NCI-H187 treated with DMSO at 0.1 percent for 48 hours (cell line): ENCODE results near the gene LIME1.
"Not testable (repeated sequence)": the region's sequence is repeated elsewhere in the genome, so short reads cannot be mapped to it uniquely, and the experiment has no call there.

Experiments used
- DNase-seq: peaks from one replicate; lab custom pipeline; 2025; lab: John Stamatoyannopoulos, UW

LIME1 gene

DNA sequence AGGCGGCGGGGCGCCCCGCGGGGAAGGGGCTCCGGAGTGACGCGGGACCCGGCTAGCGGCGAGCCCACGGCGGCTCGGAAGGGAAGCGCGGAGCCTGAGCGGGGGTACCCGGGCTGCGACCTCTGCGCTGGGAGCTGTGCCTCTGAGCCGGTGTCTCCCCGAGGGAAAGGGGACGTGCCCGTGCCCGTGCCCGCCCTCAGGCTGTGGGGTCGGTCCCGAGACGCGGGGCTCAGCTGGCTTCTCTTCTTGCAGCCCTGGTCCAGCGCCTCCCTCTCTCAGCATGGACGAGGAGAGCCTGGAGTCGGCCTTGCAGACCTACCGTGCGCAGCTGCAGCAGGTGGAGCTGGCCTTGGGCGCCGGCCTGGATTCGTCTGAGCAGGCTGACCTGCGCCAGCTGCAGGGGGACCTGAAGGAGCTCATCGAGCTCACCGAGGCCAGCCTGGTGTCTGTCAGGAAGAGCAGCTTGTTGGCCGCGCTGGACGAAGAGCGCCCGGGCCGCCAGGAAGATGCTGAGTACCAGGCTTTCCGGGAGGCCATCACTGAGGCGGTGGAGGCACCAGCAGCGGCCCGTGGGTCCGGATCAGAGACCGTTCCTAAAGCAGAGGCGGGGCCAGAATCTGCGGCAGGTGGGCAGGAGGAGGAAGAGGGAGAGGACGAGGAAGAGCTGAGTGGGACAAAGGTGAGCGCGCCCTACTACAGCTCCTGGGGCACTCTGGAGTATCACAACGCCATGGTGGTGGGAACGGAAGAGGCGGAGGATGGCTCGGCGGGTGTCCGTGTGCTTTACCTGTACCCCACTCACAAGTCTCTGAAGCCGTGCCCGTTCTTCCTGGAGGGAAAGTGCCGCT lies 27.9 kb upstream of the LIME1 start:
- DNase-seq = no peak

DNA sequence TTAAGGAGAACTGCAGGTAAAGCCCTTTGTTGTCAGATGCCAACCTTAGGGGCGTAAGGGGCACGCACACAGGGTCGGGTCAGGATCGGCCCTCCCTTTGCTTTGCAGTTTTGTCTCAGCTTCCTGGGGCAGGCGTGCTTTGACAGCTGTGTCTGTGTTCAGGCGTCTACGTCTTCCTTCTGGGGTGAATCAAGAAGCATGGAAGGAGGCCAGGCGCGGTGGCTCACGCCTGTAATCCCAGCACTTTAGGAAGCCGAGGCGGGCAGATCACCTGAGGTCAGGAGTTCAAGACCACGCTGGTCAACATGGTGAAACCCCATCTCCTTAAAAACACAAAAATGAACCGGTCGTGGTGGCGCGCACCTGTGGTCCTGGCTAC lies 27.3 kb upstream of the LIME1 start:
- no peak for DNase-seq

DNA sequence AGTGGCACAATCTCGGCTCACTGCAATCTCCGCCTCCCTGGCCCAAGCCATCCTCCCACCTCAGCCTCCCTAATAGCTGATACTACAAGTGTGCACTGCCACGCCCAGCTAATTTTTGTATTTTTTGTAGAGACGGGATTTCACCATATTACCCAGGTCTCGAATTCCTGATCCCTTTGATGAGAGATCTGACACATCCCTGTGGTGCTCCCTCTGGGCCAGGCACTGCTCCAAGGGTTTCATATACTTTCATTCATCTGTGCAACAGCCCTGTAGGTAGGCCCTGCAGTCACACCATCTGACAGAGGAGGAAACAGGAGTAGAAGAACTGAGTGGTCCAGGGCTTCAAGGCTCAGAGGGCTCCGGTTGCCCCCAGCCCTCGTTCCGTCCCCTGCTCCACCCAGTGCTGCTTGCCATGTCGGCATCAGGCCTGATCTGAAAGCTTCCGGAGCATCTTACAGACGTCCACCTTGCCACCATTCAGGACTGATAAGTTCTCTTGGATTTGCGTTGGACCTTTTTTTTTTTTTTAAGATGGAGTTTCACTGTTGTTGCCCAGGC lies 25.3 kb upstream of the LIME1 start:
- no peak for DNase-seq

DNA sequence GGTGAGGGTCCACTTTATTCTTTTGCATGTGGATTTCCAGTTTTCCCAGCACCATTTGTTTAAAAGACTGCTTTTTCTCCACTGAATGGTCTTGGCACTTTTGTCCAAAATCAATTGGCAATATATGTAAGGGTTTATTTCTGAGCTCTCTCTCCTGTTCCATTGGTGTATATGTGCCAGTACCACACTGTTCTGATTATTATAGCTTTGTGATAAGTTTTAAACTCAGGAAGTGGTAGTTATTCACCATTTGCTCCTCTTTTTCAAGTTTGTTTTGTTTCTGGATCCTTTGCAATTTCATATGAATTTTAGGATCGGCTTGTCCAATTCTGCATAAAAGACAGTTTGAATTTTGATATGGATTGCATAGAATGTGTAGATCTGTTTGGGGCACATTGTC lies 24.3 kb upstream of the LIME1 start:
- no peak for DNase-seq

DNA sequence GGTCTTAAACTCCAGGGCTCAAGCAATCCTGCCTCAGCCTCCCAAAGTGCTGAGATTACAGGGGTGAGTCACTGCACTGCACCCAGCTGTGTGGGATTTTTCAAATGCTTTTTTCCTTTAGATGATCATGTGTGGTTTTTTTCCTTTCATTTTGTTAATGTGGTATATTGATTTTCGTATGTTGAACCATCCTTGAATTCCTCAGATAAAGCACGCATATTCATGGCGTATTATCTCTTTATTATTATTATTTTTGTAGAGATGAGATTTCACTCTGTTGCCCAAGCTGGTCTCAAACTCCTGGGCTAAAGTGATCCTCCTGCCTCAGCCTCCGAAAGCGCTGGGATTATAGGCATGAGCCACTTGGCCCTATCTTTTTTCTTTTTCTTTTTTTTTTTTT lies 21.6 kb upstream of the LIME1 start:
- no peak for DNase-seq

DNA sequence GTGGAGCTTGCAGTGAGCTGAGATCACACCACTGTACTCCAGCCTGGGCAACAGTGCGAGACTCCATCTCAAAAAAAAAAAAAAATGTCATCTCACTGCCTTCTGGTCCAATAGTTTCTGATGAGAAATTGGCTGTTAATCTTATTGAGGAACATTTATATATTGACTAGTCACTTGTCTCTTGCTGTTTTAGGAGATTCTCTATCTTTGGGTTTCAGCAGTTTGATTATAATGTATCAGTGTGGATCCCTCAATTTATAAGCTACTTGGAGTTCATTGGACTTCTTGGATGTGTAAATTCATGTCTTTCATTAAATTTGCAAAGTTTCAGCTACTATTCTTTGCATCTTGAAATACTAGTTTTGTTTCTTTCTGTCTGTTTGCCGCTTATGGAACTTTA lies 17.5 kb upstream of the LIME1 start:
- DNase-seq = no peak

DNA sequence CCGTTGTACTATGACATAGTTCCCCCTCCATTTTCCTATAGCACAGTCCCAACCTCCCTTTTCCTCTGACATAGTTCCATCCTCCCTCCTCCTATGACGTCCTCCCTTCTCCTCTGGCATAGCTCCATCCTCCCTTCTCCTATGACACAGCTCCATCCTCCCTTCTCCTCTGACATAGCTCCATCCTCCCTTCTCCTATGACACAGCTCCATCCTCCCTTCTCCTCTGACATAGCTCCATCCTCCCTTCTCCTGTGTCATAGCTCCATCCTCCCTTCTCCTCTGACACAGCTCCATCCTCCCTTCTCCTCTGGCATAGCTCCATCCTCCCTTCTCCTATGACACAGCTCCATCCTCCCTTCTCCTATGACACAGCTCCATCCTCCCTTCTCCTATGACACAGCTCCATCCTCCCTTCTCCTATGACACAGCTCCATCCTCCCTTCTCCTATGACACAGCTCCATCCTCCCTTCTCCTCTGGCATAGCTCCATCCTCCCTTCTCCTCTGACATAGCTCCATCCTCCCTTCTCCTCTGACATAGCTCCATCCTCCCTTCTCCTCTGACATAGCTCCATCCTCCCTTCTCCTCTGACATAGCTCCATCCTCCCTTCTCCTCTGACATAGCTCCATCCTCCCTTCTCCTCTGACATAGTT lies 13.4 kb upstream of the LIME1 start:
- not testable (repeated sequence) for DNase-seq

DNA sequence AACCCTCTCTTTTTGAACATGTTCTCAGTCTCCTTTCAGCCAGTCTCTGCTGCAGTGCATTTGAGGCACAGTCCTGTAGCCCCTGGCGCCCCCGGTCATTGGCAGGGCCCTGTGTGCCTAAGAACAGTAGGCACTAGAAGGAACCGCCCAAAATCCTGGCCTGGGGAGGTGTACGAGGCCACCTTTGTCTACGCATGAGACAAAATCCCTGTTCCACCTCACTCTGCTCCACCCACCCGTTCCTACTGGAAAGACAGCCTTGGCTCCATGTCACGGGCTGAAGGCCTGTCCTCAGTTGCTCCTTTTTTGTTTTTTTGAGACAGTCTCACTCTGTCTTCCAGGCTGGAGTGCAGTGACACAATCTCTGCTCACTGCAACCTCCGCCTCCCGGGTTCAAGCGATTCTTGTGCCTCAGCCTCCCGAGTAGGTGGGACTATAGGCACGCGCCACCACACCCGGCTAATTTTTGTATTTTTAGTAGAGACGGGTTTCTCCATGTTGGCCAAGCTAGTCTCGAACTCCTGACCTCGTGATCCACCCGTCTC lies 6.2 kb upstream of the LIME1 start:
- not testable (repeated sequence) for DNase-seq

DNA sequence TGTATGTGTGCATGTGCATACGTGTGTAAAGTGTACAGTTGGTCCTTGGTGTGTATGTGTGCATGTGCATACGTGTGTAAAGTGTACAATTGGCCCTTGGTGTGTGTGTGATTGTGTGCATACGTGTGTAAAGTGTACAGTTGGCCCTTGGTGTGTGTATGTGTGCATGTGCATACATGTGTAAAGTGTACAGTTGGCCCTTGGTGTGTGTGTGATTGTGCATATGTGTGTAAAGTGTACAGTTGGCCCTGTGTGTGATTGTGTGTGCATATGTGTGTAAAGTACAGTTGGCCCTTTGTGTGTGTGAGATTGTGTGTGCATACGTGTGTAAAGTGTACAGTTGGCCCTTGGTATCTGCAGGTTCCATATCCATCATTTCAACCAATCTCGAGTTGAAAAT lies 5.1 kb upstream of the LIME1 start:
- no peak for DNase-seq

DNA sequence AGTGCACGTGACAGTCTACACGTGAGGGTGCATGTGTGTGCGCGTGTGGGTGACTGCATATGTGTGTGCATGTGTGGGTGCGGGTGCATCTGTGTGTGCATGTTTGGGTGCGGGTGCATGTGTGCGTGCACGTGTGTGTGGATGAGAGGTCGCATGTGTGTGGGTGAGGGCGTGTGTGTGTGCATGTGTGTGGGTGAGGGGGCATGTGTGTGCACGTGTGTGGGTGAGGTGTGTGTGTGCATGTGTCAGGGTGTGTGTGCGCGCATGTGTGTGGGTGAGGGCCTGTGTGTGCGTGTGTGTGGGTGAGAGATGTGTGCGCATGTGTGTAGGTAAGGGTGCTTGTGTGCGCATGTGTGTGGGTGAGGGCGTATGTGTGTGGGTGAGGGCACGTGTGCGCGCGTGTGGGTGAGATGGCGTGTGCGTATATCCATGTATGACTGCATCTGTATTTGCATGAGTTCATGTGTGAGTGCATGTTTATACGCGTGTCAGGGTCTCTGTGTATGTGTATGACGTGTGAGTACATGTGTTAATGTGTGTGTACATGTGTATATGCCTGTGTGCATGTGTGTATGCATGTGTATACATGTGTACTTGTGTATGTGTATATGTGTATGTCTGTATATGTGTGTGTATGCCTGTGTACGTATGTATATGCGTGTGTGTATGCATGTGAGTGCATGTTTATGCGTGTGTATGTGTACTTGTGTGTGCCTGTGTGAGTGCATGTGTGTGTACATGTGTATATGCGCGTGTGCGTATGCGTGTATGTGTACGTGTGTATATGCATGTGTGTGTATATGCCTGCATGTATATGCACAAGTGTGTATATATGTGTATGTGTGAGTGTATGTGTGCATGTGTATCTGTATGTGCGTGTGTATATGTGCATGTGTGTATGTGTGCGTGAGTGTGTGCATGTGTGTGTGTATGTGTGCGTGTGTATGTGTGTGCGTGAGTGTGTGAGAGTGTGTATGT lies 4.1 kb upstream of the LIME1 start:
- DNase-seq = no peak

DNA sequence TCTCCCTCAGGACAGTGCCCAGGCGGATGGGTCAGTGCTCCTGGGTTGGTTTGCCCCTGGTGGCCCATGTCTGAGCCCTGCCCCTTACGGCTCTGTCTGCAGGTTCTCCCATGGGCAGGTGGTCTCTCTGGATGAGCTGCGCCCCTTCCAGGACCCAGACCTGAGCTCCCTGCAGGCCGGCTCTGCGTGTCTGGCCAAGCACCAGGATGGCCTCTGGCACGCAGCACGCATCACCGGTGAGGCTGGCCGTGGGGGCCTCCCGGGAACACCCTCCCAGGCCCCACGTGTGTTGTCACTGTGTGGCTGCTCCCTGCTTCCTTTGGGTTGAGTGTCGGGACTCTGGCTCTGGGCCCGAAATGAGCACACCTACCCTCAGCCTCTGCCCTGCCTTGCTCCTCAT lies 3.3 kb upstream of the LIME1 start:
- no peak for DNase-seq

DNA sequence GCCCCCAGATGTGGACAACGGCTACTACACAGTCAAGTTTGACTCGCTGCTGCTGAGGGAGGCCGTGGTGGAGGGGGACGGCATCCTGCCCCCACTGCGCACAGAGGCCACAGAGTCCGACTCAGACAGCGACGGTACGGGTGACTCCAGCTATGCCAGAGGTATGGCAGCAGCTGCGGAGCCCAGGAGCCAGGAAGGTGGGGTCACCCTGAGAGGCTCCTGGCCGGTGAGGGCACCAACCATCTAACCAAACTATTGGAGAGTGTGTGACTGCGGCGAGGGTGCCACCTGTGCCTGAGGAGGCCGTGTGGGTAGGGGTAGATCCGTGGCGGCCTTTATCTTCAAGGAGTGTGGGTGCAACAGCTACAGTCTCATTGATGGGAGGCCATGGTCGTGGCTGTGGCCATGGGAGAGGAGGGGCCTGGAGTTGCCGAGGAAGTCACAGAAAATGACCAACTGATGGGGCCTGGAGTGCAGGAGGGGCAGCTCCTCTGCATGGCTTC lies 2.8 kb upstream of the LIME1 start:
- no peak for DNase-seq

DNA sequence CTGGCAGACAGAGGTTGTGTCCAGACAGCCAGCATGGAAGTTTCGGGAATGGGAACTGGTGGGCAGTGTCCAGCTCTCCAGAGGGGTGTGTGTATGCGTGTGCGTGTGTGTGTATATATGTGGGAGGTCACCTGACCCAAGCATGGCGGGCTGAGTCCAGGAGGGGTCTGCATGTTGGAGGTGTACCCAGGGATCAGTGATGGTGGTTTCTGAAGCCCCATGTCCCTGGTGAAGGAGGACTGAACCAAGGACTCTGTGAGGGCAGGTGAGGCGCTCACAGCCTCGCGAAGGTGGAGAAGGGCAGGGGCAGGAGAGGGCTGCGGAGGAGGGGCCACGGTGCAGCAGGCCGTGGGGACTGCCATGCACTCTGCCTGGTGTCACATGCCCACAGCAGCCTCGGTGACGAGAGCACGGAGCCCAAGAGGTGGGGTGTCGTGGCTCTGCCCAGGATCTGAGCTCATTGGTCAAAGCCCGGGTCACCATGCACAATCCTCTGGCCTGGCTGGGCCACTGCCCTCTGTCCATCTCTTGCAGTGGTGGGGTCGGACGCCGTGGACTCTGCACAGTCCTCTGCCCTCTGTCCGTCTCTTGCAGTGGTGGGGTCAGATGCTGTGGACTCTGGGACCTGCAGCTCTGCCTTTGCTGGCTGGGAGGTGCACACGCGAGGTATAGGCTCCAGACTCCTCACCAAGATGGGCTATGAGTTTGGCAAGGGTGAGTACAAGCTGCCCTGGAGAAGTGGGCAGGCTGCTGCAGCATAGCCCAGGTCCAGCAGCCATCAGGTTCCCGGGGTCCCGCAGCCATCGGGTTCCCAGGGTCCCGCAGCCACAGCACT lies 2.1 kb upstream of the LIME1 start:
- no peak for DNase-seq

DNA sequence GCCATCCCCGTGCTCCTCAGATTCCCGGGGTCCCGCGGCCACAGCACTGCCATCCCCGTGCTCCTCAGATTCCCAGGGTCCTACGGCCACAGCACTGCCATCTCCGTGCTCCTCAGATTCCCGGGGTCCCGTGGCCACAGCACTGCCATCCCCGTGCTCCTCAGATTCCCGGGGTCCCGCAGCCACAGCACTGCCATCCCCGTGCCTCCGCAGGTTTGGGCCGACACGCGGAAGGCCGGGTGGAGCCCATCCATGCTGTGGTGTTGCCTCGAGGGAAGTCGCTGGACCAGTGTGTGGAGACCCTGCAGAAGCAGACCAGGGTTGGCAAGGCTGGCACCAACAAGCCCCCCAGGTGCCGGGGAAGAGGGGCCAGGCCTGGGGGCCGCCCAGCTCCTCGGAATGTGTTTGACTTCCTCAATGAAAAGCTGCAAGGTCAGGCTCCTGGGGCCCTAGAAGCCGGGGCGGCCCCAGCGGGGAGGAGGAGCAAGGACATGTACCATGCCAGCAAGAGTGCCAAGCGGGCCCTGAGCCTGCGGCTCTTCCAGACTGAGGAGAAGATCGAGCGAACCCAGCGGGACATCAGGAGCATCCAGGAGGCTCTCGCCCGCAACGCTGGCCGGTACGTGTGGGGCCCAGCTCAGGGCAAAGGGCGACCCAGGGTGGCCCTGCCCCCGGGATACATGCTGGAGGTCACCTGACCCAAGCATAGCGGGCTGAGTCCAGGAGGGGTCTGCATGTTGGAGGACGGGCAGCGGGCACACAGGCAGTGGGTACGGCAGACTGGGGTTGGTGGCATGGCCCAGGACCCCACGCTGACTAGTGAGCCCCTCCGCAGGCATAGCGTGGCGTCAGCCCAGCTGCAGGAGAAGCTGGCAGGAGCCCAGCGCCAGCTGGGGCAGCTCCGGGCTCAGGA lies 1.3 kb upstream of the LIME1 start:
- DNase-seq = no peak

DNA sequence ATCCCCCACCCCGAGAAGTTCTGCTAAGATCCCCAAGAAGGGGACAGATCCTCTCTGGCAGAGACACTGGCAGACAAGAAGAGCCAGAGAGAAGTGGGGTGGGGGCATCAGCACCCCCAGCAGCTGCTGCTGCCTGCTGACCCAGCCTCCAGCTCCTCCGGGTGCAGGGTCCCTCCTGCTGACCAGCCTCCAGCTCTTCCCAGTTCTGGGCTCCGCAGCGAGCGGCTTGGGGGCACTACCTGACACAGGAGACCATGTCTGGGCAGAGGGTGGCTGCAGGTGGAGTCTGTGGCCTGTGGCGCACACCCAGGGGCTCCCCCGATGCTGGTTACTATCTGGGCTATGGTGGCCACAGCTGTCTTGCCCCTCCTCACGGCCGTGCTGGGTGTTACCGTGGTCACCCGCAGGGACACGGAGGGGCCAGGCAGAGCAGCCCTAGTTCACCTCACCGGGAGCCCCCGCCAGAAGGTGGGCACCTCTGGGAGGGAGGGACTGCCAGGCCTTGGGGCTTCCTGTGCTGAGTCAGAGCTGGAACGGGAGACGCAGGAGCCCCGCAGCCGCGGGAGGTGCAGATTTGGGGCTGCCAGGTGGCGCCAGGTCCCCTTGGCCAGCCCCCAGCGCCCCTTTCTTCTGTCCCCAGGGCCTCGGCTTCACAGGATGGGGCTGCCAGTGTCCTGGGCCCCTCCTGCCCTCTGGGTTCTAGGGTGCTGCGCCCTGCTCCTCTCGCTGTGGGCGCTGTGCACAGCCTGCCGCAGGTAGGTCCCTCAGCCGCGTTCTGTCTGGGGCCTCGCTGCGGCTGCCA lies 630 bp downstream of the LIME1 start:
- no peak for DNase-seq

DNA sequence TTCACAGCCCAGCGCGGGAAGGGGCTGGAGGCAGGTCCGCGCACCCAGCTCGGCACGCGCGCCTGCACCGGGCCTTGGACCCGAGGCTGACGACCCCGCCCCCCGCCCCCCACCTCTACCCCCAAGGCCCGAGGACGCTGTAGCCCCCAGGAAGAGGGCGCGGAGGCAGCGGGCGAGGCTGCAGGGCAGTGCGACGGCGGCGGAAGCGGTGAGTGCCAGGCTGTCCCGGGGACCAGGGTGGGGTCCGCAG lies 1.2 kb downstream of the LIME1 start:
- no peak for DNase-seq

DNA sequence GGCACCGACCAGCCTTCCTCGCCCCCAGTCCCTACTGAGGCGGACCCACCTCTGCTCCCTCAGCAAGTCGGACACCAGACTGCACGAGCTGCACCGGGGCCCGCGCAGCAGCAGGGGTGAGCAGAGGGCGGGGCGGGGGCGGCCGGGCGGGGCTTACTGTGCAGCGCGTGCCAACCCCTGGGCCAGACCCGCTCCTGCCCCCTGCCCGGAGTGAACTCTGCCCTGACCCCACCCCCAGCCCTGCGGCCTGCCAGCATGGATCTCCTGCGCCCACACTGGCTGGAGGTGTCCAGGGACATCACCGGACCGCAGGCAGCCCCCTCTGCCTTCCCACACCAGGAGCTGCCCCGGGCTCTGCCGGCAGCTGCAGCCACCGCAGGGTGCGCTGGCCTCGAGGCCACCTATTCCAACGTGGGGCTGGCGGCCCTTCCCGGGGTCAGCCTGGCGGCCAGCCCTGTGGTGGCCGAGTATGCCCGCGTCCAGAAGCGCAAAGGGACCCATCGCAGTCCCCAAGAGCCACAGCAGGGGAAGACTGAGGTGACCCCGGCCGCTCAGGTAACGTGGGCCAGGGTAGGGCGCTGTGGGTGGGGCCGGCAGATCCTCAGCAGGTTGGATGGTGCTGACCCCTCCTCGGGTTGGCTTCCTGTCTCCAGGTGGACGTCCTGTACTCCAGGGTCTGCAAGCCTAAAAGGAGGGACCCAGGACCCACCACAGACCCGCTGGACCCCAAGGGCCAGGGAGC lies 1.7 kb downstream of the LIME1 start:
- no peak for DNase-seq

DNA sequence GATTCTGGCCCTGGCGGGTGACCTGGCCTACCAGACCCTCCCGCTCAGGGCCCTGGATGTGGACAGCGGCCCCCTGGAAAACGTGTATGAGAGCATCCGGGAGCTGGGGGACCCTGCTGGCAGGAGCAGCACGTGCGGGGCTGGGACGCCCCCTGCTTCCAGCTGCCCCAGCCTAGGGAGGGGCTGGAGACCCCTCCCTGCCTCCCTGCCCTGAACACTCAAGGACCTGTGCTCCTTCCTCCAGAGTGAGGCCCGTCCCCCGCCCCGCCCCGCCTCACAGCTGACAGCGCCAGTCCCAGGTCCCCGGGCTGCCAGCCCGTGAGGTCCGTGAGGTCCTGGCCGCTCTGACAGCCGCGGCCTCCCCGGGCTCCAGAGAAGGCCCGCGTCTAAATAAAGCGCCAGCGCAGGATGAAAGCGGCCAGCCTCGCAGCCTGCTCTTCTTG lies 2.2 kb downstream of the LIME1 start:
- no peak for DNase-seq
